Lower leg skin (tissue), 4 donors: ENCODE data around the gene PRAMEF27. TPM values are rescaled to one million over a fixed set of nuclear protein-coding genes. Genes with fewer than 3 reads are reported as not detected.
"Not testable (repeated sequence)": the region's sequence is repeated elsewhere in the genome, so short reads cannot be mapped to it uniquely, and the experiment has no call there.

Experiments used
- DNase-seq, 2 donors: peaks; one replicate each; pipeline ENCODE4 v3.0.0-alpha.2; 2019; ENCODE audit warnings: low spot score in 2 of 2
- H3K4me3 ChIP-seq: fragments of 200-600 bp; sonication (generic); 2 replicates; pipeline ENCODE4 v1.5.1; 2017; ENCODE audit warnings: mild to moderate bottlenecking, low read depth; ENCODE audit not compliant: poor library complexity, severe bottlenecking
- WGBS, 2 donors: methylation state at CpG; one replicate each; pipeline ENCODE4 v1.1.5; 2018; 5-methylcytosine and 5-hydroxymethylcytosine counted together
- intact Hi-C: fragments of 100-400 bp; cut with DNase I; formaldehyde crosslinking; loops from one replicate; pipeline ENCODE4 v1.15.0; 2023; ENCODE audit warnings: low total_unique reads
- total RNA-seq, 4 donors: library from RNA; depleted of rRNA; stranded (reverse); fragments of >200 nt; gene quantifications; one replicate each; pipeline ENCODE4 v1.1.0, GENCODE V29; 2016

The PRAMEF27 gene
- total RNA-seq, result not detected

DNA sequence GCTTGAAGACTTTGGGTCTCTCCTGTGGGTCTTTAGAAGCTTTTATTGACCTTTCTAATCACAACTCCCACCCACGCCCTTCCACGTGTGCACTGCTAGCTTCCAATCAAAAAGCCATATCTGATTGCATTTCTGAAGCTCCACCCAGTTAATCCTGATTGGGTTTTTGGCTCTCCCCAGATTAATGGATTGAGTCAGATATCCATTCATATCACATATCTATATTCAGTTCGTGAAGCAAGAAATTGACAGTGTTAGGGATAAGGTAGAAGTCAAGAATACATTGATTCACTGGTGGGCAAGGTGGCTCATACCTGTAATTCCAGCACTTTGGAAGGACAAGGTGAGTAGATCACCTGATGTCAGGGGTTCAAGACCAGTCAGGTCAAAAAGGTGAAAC, at the start of gene PRAMEF27:
Gene PRAMEF27 (minus strand): TSS at position 101 of the 400 bp plus-strand sequence. CDS start 2,916 bp downstream, outside the sequence.
- H3K4me3 ChIP-seq, intact Hi-C loops, DNase-seq: not testable (repeated sequence)
- 75 to 81% methylated on average over 3 of the region's 3 CpGs for WGBS, 2 donors

DNA sequence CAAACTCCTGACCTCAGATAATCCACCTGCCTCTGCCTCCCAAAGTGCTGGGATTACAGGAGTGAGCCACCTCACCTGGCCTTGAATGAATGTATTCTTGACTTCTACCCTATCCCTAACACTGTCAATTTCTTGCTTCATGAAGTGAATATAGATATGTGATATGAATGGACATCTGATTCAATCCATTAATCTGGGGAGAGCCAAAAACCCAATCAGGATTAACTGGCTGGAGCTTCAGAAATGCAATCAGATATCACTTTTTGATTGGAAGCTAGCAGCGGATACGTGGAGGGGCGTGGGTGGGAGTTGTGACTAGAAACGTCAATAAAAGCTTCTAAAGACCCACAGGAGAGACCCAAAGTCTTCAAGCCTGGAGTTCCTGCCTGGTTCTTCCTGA, 14.1 kb upstream of the PRAMEF27 start, which contains the start of gene PRAMEF25:
Gene PRAMEF25 (plus strand): TSS at position 301 of the 400 bp plus-strand sequence. CDS start 2,920 bp downstream, outside the sequence.
- H3K4me3 ChIP-seq, DNase-seq, intact Hi-C loops: not testable (repeated sequence)
- WGBS, 2 donors, result no CpG with 5 or more reads among the region's 4 CpGs

DNA sequence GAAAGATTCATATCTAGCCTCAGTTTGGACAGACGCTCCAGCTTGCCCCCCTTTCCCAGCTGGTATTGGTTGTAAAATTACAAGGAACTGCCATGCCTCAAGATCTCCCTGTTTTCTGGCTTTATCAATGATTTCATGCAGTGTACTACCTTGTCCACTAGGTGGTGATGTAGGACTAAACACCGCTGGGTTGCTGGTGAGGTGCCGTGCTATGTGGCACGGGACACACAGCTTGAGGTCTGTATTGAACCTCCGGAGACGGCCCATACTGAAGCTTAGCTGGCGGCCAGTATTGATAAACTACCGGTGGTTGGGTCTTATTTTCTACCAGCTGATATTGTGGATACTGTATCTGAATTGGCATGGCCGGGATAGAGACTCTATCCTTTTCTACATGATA, 36.5 kb downstream of the PRAMEF27 start:
- no CpG with 5 or more reads among the region's 9 CpGs for WGBS, 2 donors
- intact Hi-C loops, result not testable (repeated sequence)

DNA sequence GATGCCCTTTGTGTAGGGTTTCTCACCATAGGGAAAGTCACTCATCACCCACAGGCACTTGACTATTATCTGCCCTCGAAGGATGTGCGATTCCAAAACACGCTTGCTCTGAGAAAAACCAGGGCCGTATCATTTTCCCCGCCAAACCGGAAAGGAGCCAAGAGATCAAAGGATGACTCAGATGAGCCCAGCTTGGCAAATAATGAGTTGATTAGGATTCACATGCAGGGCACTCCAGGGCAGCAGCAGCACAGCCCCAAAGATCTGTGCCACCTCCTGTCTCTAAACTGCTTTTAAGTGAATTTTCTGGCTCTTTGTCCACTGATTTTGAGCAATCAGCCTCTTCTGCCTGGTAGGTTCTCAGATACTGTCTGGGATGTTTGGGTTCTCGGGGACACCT, 44.4 kb downstream of the PRAMEF27 start:
- H3K4me3 ChIP-seq, DNase-seq, intact Hi-C loops: not testable (repeated sequence)
- WGBS, 2 donors, result no CpG with 5 or more reads among the region's 7 CpGs

More for the DNA sequence above, 36.5 kb downstream of the PRAMEF27 start:
- not testable (repeated sequence) for H3K4me3 ChIP-seq, DNase-seq

DNA sequence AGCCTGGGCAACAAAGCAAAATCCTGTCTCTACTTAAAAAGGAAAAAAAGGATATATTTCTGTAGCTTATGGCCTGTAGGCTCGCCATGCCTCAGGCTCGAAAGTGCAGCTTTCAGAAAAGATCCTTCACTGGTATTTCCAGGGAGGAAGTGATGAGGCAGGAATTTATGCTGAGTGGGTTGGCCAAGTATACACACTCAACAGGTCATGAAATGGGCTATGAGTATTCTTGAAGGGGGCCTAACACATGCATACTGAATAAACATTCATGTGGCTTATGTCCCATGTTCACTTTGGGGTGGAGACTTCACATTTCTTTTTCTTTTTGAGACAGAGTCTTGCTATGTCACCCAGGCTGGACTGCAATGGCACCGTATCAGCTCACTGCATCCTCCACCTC, 47.0 kb downstream of the PRAMEF27 start:
- intact Hi-C loops, result not testable (repeated sequence)

DNA sequence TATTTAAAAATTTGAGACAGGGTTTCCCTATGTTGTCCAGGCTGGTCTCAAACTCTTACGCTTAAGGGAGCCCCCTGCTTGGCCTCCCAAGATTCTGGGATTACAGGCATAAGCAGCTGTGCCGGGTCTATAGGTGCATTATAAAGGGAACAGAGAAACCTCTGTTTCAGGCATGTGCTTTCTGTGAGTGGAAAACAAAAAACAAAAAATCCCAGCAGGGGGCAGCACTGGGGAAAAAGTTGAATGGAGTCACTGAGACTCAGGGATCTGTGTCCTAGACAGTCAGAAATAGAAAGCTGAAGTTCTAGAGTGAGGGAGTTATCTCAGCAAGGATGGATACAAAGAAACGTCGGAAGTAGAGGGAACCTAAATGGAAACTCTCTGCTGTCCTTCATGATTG, 50.6 kb downstream of the PRAMEF27 start:
- H3K4me3 ChIP-seq, intact Hi-C loops, DNase-seq: not testable (repeated sequence)
- 48% methylated on average over 2 of the region's 4 CpGs; no CpG with 5 or more reads in 1 of the 2 donors for whole genome bisulfite sequencing, 2 donors

More for the DNA sequence above, 47.0 kb downstream of the PRAMEF27 start:
- no CpG with 5 or more reads among the region's 3 CpGs for WGBS, 2 donors
- not testable (repeated sequence) for H3K4me3 ChIP-seq, DNase-seq

Other genes starting within 250 kb of the PRAMEF27 start
- gene PRAMEF11, start 225.2 kb downstream of the PRAMEF27 start, total RNA-seq, result not detected
- gene HNRNPCL1, start 207.9 kb downstream of the PRAMEF27 start, total RNA-seq, result not detected
- not detected for gene PRAMEF2, start 199.5 kb downstream of the PRAMEF27 start, total RNA-seq
- not detected for gene PRAMEF4, start 170.4 kb downstream of the PRAMEF27 start, total RNA-seq
- not detected for gene PRAMEF10, start 158.3 kb downstream of the PRAMEF27 start, total RNA-seq
- not detected for gene PRAMEF7, start 140.0 kb downstream of the PRAMEF27 start, total RNA-seq
- gene PRAMEF6, start 109.0 kb downstream of the PRAMEF27 start, total RNA-seq, result not detected
- not detected for gene HNRNPCL3, start 4.2 kb upstream of the PRAMEF27 start, total RNA-seq
- not detected for gene PRAMEF25, start 14.2 kb upstream of the PRAMEF27 start, total RNA-seq
- gene HNRNPCL2, start 60.3 kb upstream of the PRAMEF27 start, total RNA-seq, result not detected
- not detected for gene PRAMEF26, start 99.4 kb upstream of the PRAMEF27 start, total RNA-seq
- not detected for gene HNRNPCL4, start 109.1 kb upstream of the PRAMEF27 start, total RNA-seq
- not detected for gene PRAMEF9, start 115.3 kb upstream of the PRAMEF27 start, total RNA-seq
- gene PRAMEF13, start 144.8 kb upstream of the PRAMEF27 start, total RNA-seq, result not detected
- not detected for gene PRAMEF18, start 169.6 kb upstream of the PRAMEF27 start, total RNA-seq
- not detected for gene PRAMEF5, start 197.6 kb upstream of the PRAMEF27 start, total RNA-seq
- gene PRAMEF8, start 228.6 kb upstream of the PRAMEF27 start, total RNA-seq, result not detected
- gene PRAMEF33, start 247.0 kb upstream of the PRAMEF27 start, total RNA-seq, result not detected